Measurements from ENCODE around the gene ZER1. TPM values are rescaled to one million over a fixed set of nuclear protein-coding genes. Genes with fewer than 3 reads are reported as not detected.

ZER1 gene
- total and polyA plus RNA-seq, 2 of the 8 experiments (the other 6 are each of a cell fraction or from before 2014, with no cell fraction given): 20.5 to 26.6 TPM

DNA sequence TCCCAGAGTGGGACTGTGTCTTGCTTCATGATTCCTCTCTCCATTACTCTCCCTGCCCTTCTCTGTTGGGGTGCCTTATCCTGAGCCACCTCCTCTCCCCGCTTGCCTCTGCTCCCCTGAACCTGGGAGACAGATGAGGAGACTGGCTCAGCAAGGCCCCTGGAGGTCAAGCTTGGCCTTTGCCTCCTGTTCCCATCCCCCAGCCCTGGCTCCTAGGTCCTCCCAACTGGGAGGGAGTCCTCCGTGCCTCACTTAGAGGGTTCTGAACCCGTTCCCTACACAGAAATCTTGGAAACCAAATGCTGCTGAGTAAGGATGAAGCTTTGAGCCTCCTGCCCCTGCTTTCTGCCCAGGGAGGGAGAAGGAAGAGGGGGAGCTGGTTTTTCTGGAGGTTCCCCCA, 36.8 kb upstream of the ZER1 start (continued):
- TF ChIP-seq, protein P1, sequence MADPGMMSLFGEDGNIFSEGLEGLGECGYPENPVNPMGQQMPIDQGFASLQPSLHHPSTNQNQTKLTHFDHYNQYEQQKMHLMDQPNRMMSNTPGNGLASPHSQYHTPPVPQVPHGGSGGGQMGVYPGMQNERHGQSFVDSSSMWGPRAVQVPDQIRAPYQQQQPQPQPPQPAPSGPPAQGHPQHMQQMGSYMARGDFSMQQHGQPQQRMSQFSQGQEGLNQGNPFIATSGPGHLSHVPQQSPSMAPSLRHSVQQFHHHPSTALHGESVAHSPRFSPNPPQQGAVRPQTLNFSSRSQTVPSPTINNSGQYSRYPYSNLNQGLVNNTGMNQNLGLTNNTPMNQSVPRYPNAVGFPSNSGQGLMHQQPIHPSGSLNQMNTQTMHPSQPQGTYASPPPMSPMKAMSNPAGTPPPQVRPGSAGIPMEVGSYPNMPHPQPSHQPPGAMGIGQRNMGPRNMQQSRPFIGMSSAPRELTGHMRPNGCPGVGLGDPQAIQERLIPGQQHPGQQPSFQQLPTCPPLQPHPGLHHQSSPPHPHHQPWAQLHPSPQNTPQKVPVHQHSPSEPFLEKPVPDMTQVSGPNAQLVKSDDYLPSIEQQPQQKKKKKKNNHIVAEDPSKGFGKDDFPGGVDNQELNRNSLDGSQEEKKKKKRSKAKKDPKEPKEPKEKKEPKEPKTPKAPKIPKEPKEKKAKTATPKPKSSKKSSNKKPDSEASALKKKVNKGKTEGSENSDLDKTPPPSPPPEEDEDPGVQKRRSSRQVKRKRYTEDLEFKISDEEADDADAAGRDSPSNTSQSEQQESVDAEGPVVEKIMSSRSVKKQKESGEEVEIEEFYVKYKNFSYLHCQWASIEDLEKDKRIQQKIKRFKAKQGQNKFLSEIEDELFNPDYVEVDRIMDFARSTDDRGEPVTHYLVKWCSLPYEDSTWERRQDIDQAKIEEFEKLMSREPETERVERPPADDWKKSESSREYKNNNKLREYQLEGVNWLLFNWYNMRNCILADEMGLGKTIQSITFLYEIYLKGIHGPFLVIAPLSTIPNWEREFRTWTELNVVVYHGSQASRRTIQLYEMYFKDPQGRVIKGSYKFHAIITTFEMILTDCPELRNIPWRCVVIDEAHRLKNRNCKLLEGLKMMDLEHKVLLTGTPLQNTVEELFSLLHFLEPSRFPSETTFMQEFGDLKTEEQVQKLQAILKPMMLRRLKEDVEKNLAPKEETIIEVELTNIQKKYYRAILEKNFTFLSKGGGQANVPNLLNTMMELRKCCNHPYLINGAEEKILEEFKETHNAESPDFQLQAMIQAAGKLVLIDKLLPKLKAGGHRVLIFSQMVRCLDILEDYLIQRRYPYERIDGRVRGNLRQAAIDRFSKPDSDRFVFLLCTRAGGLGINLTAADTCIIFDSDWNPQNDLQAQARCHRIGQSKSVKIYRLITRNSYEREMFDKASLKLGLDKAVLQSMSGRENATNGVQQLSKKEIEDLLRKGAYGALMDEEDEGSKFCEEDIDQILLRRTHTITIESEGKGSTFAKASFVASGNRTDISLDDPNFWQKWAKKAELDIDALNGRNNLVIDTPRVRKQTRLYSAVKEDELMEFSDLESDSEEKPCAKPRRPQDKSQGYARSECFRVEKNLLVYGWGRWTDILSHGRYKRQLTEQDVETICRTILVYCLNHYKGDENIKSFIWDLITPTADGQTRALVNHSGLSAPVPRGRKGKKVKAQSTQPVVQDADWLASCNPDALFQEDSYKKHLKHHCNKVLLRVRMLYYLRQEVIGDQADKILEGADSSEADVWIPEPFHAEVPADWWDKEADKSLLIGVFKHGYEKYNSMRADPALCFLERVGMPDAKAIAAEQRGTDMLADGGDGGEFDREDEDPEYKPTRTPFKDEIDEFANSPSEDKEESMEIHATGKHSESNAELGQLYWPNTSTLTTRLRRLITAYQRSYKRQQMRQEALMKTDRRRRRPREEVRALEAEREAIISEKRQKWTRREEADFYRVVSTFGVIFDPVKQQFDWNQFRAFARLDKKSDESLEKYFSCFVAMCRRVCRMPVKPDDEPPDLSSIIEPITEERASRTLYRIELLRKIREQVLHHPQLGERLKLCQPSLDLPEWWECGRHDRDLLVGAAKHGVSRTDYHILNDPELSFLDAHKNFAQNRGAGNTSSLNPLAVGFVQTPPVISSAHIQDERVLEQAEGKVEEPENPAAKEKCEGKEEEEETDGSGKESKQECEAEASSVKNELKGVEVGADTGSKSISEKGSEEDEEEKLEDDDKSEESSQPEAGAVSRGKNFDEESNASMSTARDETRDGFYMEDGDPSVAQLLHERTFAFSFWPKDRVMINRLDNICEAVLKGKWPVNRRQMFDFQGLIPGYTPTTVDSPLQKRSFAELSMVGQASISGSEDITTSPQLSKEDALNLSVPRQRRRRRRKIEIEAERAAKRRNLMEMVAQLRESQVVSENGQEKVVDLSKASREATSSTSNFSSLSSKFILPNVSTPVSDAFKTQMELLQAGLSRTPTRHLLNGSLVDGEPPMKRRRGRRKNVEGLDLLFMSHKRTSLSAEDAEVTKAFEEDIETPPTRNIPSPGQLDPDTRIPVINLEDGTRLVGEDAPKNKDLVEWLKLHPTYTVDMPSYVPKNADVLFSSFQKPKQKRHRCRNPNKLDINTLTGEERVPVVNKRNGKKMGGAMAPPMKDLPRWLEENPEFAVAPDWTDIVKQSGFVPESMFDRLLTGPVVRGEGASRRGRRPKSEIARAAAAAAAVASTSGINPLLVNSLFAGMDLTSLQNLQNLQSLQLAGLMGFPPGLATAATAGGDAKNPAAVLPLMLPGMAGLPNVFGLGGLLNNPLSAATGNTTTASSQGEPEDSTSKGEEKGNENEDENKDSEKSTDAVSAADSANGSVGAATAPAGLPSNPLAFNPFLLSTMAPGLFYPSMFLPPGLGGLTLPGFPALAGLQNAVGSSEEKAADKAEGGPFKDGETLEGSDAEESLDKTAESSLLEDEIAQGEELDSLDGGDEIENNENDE (IDR thresholded peaks at IDR 0.05; ENCODE audit: insufficient replicate concordance, low read length): no peak
- TF ChIP-seq EP300 (IDR thresholded peaks at IDR 0.05; ENCODE audit: borderline replicate concordance in 1 of 2, low read depth in 2 of 2, low read length in 2 of 2) (no peak), JUN (IDR thresholded peaks at IDR 0.05; ENCODE audit: low read depth, low read length) (no peak), NANOG (IDR thresholded peaks at IDR 0.05; ENCODE audit: insufficient read depth, low read depth, low read length, poor library complexity, severe bottlenecking) (no peak), TCF12 (IDR thresholded peaks at IDR 0.05; ENCODE audit: low read depth, low read length) (no peak)
